Astrocyte of the spinal cord (primary cell): ENCODE measurements around the gene QRICH2.

Experiments used
- DNase-seq: peaks from one replicate; pipeline ENCODE4 v3.0.0; 2011; ENCODE audit warnings: low read depth, low spot score
- H3K4me3 ChIP-seq: 2 replicates; pipeline ENCODE4 v1.5.1; 2011; ENCODE audit warnings: low read depth, mild to moderate bottlenecking, low read length, moderate library complexity
- in situ Hi-C: cut with HindIII; loops from 2 replicates; pipeline ENCODE4 v1.10.0; 2017; ENCODE audit warnings: low sequenced_read_pairs
- TF ChIP-seq, protein P1 (sequence below): IDR thresholded peaks from 2 replicates; pipeline ENCODE4 v1.5.1; 2012; ENCODE audit warnings: low read depth, mild to moderate bottlenecking, low read length, inconsistent platforms

QRICH2 gene

DNA sequence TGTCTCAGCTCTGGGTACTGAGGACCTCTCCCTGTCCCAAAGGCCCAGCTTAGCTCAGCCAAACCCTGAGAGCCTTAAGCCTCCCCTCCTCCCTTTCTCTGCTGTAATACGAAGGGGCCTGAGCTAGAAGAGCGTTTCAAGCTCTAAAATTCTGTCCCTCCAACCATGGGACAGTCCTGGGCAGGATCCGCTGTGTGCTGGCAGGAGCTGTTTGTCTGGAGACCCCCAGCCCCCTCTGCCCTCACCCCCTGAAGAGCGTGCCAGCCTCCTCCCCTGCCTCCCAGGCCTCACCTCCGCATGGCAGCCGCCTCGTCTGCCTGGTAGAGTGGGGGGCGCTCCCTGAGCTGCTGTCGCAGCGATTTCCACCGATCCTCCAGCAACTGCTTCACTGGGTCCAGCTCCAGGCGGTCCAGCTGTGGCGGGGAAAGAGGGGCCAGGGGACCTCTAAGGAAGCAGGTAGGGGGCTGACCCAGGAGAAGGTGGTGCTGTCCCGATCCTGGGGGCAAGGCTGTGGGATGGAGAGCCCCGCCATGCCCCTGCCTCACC is 28.3 kb downstream of the QRICH2 start:
- H3K4me3 ChIP-seq: no peak overlapping the region
- no peak for DNase-seq
- in situ Hi-C loops: no loop called here
- TF ChIP-seq, protein P1, sequence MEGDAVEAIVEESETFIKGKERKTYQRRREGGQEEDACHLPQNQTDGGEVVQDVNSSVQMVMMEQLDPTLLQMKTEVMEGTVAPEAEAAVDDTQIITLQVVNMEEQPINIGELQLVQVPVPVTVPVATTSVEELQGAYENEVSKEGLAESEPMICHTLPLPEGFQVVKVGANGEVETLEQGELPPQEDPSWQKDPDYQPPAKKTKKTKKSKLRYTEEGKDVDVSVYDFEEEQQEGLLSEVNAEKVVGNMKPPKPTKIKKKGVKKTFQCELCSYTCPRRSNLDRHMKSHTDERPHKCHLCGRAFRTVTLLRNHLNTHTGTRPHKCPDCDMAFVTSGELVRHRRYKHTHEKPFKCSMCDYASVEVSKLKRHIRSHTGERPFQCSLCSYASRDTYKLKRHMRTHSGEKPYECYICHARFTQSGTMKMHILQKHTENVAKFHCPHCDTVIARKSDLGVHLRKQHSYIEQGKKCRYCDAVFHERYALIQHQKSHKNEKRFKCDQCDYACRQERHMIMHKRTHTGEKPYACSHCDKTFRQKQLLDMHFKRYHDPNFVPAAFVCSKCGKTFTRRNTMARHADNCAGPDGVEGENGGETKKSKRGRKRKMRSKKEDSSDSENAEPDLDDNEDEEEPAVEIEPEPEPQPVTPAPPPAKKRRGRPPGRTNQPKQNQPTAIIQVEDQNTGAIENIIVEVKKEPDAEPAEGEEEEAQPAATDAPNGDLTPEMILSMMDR: no peak

DNA sequence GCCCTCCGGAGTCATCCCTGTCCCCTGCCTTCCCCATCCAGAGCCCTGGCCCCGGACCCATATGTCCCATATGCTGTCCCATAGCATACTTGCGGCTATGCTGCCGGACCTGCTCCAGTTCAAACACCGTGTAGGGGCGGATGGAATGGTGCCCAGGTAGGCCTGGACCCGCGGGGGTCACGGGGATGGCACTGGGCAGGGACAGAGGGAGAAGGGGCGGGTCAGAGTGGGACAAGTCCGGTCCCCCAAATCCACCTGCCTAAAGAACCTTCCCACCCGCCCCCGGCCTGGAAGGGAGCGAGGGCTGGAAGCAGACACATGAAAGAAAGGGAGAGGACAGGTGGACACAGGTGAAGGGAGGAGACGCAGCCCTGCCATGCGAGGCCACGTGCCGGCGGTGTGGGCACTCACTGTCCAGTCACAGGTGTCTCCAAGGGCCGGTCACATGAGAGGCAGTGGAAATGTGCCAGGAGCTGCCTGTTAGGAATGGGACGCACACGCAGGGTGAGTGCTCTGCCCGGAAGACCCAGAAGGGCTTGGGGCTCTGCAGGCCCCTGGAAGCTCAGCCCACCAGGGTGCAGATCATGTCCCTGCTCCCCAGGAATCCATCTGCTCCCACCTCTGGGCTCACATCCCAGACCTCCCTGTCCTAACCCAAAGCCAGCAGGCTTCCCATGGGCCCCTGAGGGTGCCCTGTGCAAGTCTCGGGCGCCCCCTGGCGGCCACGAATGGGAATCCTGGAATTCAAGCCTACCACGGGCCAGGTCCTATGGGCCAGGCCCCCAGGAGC is 28.9 kb downstream of the QRICH2 start:
- TF ChIP-seq, protein P1: peak; percentile 93
- in situ Hi-C loops: no loop called here
- peak; percentile 74 for DNase-seq
- no peak overlapping the region for H3K4me3 ChIP-seq

DNA sequence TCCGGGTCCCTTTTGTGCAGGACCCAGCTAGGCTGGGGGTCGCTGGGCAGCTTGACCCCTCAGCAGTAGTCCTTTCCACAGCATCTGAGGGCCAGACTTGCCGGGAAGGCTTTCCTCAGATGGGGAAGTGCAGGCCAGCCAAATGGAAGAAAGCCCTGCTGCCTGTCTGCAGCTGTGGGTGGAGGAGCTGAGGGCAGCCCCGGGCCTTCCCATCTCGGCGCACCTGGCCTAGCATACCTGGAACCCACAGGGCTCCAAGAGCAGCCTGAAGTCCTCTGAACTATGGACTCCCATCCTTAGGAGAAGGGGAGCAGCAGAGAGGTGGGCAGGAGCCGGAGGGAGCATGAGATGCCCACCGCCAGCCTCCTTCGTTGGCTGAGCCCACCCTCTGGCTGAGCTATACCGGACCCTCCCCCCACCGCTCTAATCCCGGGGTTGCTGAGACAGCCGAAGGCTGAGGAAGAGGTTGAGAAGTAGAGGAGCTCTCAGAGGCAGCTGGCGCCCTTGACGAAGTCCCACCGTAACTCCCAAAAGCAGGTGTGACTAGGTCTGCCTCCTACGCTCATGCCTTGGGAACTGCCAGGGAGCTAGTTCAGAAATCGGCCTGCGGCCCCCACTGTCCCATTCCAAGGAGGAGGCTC is 29.7 kb downstream of the QRICH2 start:
- H3K4me3 ChIP-seq: no peak overlapping the region
- DNase-seq: no peak
- in situ Hi-C loops: no loop called here
- TF ChIP-seq, protein P1: no peak

DNA sequence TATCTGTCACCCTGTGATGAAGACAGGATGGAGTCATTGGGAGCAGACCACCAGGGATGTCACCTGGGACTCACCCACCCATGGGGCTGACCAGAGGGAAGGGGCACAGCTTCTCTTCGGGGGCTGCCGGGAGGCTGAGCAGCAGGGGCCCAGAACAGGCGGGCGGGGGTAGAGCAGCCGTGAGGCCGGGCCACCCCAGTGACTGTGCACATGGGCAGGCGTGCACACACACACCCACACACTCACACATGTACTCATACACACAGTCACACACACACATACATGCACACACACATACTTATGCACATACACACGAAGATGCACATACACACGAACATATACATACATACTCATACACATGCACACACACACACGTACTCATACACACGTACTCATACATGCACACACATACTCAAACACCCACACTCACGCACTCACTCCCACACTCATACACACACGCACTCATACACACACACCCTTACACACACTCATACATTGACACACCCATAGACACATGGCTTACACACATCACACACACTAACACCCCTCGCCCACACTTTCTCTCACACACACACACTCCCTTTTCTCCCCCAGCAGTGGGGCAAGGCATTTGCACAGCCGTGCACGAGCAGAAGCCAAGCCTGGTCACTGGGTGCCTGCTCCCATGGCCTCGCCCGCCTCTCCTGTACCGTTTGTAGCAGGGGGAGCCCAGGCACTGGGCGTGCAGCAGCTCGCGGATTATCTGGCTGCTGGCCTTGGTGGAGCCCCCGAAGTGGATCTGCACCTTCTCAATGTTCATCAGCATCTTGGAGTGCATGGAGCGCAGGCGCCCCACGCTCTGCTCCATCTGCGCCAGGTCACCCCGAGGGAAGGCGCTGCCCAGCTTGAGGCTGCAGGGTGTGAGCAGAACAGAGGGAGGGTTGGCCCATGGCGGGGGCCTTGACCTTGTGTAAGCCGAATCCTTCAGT is 30.5 kb downstream of the QRICH2 start:
- DNase-seq: no peak
- no peak overlapping the region for H3K4me3 ChIP-seq
- TF ChIP-seq, protein P1: no peak
- in situ Hi-C loops: no loop called here

DNA sequence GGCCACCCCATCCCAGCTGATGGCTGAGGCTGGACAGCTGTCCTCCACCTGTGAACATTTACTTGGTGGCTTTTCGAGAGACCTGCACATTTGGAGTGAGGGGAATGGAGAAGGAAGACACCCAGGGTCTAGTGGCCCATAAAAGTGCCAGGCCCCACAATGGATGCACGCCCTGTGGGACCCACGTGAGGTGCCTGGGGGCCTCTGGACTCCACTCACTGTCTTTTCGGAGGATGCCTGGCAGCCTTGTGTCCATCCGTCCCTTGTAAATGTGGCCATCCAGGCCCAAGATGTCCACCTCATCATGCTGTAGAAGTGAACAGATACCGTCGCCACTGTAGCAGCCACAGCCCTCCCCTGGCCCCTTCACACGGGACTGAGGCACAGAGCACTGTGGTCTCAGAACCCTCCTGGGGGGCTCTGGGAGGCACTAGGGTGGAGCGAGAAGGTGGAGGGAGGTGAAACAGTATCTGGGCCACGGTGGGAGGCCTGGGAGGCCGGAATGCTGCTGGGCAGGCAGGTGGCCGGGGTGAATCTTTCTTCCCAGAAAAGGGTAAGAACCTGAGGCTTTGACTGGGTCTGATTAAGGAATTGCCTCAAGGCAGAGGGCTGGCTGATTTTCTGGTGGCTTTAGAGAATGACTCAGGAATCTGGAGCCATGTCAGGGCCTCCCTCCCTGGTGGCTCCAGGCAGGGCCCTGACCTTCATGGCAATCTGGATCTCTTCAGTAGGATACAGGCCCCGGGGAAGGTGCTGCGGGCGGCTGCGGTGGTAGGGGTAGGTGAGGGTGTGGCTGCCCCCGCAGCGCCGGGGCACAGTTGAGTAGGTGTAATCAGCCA is 31.4 kb downstream of the QRICH2 start:
- in situ Hi-C loops: no loop called here
- TF ChIP-seq, protein P1: no peak
- DNase-seq: no peak
- no peak overlapping the region for H3K4me3 ChIP-seq
